Skeletal muscle tissue (tissue), 4 donors: ENCODE data around the gene TMC6. TPM values are rescaled to one million over a fixed set of nuclear protein-coding genes. Genes with fewer than 3 reads are reported as not detected.

Source experiments
- H3K27ac ChIP-seq: one replicate; pipeline ENCODE4 v1.7.0; 2013; ENCODE audit warnings: mild to moderate bottlenecking, low read depth, low read length, inconsistent platforms
- H3K27me3 ChIP-seq, 3 donors: one replicate each; pipeline ENCODE4 v1.7.0; 2013; ENCODE audit warnings: low read length in 3 of 3; ENCODE audit not compliant: control insufficient read depth in 3 of 3, insufficient read depth in 3 of 3
- H3K36me3 ChIP-seq, 3 donors: one replicate each; pipeline ENCODE4 v1.7.0; 2013; ENCODE audit warnings: low read length in 3 of 3; ENCODE audit not compliant: control insufficient read depth in 3 of 3, insufficient read depth in 3 of 3
- H3K4me1 ChIP-seq, 3 donors: one replicate each; pipeline ENCODE4 v1.7.0; 2013; ENCODE audit warnings: low read length in 3 of 3, mild to moderate bottlenecking in 3 of 3; ENCODE audit not compliant: control insufficient read depth in 3 of 3, insufficient read depth in 3 of 3
- H3K4me3 ChIP-seq, 3 donors: one replicate each; pipeline ENCODE4 v1.7.0; 2013; ENCODE audit warnings: low read length in 3 of 3
- H3K9ac ChIP-seq, 3 donors: one replicate each; pipeline ENCODE4 v1.7.0; 2013; ENCODE audit warnings: low read length in 3 of 3, mild to moderate bottlenecking in 3 of 3, moderate library complexity in 2 of 3, low read depth in 1 of 3
- H3K9me3 ChIP-seq, 3 donors: one replicate each; pipeline ENCODE4 v1.7.0; 2013; ENCODE audit warnings: low read length in 3 of 3; ENCODE audit not compliant: control insufficient read depth in 3 of 3
- total RNA-seq: library from RNA; depleted of rRNA; stranded (reverse); fragments of >200 nt; gene quantifications from one replicate; pipeline ENCODE4 v1.2.3, GENCODE V29; 2014
- donor health status: Osteomylitis.

The TMC6 gene
- total RNA-seq, 1 donor from 2014 or later = 15.7 TPM

DNA sequence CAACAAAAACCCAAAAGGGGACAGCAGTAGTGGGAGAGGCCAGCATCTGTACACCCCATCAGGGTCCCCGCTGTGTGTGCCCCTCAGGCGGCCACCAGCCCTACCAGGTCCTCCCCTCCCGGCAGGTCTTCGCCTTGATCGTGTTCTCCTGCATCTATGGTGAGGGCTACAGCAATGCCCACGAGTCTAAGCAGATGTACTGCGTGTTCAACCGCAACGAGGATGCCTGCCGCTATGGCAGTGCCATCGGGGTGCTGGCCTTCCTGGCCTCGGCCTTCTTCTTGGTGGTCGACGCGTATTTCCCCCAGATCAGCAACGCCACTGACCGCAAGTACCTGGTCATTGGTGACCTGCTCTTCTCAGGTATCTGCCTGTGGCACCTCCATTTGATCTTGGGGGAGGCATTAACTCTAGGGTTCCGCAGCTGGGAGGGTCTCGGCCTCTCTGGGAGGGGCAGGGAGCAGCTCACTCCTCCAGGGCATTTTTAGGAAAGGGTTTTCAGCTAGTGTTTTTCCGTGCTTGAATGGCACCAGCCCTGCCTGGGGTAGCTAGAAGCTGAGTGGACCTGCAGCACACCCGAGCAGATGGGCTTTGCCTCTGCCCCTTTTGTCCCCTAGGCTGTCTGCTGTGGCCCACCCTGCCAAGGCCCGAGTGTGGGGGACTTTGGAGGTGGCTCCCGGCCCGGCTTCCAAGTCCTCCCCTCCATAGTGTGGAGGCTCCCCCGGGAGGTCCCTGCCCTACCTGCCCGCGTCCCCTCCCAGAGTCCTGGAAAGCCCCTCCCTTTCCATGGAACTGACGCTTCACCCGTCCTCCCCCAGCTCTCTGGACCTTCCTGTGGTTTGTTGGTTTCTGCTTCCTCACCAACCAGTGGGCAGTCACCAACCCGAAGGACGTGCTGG, 42.4 kb upstream of the TMC6 start:
- Histone ChIP-seq H3K36me3 (peaks cover 11 to 14% (median 14%) of the 10 kb centered on the region in 3 donors), H3K9ac (peak overlapping the region in 2 of 3 donors; percentile 47 to 80), H3K9me3 (no peaks in the 10 kb centered on the region), H3K27me3 (no peaks in the 10 kb centered on the region), H3K27ac (peak overlapping the region; percentile 99), H3K4me1 (peaks cover 64 to 75% (median 70%) of the 10 kb centered on the region in 3 donors), H3K4me3 (no peak overlapping the region)

DNA sequence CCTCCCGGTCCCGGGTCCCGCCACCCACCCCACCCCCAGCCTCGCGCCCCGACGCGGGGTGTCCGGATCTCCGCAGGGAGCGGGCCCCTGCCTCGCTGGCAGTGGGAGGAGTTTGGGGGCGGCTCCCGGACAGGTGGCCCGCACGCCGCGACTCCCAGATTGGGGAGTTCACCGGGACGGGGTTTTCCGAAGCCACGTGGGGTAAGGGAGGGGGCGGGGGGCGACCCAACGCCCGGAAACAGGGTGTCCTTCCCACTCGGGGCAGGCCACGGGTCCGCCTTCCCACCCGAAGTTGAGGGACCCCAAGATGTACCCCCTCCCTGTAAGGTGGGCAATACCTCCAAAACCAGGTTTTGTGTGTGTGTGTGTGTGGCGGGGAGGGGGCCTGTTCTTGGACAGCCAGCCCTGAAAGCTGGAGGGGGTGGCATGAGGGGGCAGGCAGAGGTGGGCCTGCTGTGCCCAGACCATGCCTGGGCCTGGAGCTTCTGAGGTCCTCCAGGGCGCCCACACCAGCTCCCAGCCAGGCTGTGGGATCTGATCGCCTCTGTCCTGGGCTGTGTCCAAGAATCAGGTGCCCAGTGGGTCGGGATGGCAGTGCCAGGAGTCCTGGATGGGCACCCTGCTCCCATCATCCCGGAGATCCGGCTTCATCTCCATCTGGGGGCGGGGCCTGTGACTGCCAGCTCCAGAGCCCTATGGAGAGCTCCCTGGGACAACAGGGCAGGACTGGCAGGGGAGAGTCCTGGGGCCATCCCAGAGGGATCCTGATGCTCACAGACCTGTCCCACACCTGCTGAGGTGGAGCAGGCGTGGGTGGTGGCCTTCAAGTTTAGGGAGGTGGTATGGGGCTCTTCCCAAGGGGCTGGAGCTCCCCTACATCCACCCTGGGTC, 40.6 kb upstream of the TMC6 start:
- Histone ChIP-seq H3K27ac (peak overlapping the region; percentile 90), H3K9ac (peak overlapping the region; percentile 65 to 88 (median 86)), H3K36me3 (peaks cover 11 to 14% (median 14%) of the 10 kb centered on the region in 3 donors), H3K4me3 (peak overlapping the region; percentile 68 to 86 (median 79)), H3K9me3 (no peaks in the 10 kb centered on the region), H3K27me3 (no peaks in the 10 kb centered on the region), H3K4me1 (peaks cover 47 to 57% (median 52%) of the 10 kb centered on the region in 3 donors)

DNA sequence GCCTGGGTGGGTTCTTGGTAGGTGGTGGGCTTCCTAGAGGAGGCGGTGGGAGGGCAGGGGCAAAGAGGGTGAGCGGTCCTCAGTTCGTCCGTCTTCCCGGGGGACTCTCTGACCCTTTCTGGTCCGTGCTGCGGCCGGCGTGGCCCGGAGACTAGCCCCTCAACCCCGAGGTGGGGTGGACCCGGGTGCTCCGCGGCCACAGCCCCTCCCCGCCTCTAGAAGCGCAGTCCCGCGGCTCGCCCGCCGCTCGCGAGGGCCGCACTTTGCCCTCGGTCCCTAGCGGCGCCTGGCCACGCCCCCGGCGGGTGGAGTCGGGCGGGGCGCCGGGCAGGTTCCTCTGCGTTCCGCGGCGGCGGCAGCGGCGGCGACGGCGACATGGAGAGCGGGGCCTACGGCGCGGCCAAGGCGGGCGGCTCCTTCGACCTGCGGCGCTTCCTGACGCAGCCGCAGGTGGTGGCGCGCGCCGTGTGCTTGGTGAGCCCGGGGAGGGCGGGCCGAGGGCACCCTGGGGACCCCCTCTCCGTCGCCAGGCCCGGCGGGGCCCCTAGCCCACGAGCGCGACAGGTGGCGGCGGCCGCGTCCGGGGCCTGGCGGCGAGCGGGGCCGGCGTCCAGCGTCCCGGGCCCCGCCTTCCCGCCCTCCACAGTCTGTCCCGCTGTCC, 39.8 kb upstream of the TMC6 start, which contains the start of gene SYNGR2:
Gene SYNGR2, plus strand, starts transcription at position 340 of the 661 bp plus-strand sequence. Its CDS starts 36 bp downstream, at position 376.
- Histone ChIP-seq H3K4me1 (peaks cover 39 to 50% (median 44%) of the 10 kb centered on the region in 3 donors), H3K9me3 (no peaks in the 10 kb centered on the region), H3K27me3 (no peaks in the 10 kb centered on the region), H3K27ac (peak within 1 kb of the TSS; percentile 90), H3K36me3 (peaks cover 11 to 14% (median 12%) of the 10 kb centered on the region in 3 donors), H3K9ac (peak within 1 kb of the TSS; percentile 69 to 88 (median 86)), H3K4me3 (peak within 1 kb of the TSS; percentile 68 to 86 (median 79))

DNA sequence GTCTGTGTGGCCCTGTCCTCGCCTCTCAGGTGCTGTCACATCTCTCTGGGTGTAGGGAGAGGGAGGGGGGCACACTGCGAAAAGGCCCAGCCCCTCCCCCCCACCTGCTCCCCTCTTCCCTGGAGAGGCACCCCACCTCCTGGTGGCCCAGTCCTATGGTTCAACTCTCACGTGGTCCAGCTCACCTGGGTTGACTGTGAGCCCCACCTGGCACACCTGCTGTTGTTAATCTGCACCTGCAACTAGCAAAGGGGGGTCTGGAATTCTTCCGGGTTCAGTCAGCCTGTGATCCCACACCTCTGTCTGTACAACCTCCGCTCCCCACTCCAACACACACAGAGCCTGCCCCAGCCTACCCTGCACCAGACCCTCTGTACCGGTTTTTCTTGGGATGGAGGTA, 37.9 kb upstream of the TMC6 start:
- H3K27ac ChIP-seq = no peak overlapping the region
- no peaks in the 10 kb centered on the region for H3K9me3 ChIP-seq
- H3K4me1 ChIP-seq = peaks cover 20 to 30% (median 25%) of the 10 kb centered on the region in 3 donors
- H3K4me3 ChIP-seq = no peak overlapping the region
- H3K9ac ChIP-seq = no peak overlapping the region
- no peaks in the 10 kb centered on the region for H3K27me3 ChIP-seq
- peaks cover 7 to 8% (median 8%) of the 10 kb centered on the region in 3 donors for H3K36me3 ChIP-seq

DNA sequence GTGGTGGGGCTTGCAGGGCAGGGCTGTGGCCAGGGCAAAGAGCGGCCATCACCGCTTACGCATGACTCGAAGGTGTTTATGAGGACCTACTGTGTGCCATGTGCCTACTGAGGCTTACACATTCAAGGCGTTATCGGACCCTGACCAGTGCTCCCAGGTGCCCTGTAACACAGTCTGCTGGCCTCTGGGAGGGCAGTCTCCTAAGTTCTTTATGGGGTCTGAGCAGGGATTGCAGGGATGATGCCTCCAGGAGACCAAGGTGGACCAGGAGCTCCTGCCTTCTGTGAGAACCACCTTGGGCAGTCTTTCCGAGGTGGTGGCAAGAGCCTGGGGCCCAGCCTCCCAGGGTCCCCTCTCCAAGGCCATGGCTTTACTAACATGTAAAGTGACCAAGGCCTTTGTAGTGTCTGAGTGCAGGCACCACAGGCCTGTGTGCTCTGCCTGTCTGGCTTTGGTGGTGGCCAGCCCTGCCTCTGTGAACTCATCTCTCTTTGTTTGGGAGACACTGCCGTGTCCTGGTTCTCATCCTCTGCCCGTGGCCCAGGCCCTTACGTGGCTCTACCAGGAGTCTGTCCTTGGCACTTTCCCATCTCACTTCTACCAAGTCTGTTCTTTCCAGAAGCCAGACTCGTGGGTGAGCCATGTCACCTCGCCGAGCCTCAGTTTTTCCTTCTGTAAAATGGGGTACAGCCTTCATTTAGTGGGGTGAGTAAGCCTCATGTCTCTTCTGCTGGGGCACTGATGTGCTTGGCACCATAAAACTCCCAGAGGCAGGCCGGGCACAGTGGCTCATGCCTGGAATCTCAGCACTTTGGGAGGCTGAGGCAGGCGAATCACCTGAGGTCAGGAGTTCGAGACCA, 36.4 kb upstream of the TMC6 start:
- Histone ChIP-seq H3K27me3 (no peaks in the 10 kb centered on the region), H3K9ac (no peak overlapping the region), H3K4me3 (no peak overlapping the region), H3K9me3 (no peaks in the 10 kb centered on the region), H3K4me1 (peaks cover 12 to 16% (median 13%) of the 10 kb centered on the region in 3 donors), H3K36me3 (no peaks in the 10 kb centered on the region), H3K27ac (no peak overlapping the region)

DNA sequence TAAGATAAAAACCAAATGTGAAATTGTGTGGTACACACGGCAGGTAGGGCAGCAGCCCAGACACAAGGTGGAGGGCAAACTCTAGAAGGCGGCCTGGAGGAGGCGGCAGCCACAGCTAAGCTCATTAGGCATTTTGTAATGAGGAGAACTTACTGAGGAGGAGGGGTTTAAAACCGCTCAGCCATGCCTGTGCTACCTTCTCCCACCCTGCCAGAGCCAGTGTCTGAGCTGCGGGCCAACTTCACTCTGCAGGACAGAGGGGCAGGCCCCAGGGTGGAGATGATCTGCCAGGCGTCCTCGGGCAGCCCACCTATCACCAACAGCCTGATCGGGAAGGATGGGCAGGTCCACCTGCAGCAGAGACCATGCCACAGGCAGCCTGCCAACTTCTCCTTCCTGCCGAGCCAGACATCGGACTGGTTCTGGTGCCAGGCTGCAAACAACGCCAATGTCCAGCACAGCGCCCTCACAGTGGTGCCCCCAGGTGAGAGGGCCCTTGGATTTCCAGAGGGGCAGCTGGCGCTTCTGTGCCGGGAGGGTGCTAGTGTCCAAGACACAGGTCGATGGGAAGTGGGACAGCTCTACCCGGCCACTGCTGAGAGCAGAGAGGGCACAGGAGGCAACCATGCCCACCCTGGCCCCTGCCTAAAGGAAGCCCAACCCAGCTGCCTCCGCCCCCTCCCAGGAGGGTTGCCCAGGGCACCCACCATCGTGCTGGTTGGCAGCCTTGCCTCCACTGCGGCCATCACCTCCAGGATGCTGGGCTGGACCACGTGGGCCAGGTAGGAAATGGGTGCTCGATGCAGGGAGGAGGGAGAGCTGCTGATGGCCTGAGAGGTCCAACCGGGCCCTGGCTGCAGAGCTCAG, 35.6 kb upstream of the TMC6 start:
- Histone ChIP-seq H3K9me3 (no peaks in the 10 kb centered on the region), H3K27ac (no peak overlapping the region), H3K4me1 (peaks cover 4 to 7% (median 4%) of the 10 kb centered on the region in 3 donors), H3K27me3 (no peaks in the 10 kb centered on the region), H3K9ac (no peak overlapping the region), H3K36me3 (no peaks in the 10 kb centered on the region), H3K4me3 (no peak overlapping the region)

DNA sequence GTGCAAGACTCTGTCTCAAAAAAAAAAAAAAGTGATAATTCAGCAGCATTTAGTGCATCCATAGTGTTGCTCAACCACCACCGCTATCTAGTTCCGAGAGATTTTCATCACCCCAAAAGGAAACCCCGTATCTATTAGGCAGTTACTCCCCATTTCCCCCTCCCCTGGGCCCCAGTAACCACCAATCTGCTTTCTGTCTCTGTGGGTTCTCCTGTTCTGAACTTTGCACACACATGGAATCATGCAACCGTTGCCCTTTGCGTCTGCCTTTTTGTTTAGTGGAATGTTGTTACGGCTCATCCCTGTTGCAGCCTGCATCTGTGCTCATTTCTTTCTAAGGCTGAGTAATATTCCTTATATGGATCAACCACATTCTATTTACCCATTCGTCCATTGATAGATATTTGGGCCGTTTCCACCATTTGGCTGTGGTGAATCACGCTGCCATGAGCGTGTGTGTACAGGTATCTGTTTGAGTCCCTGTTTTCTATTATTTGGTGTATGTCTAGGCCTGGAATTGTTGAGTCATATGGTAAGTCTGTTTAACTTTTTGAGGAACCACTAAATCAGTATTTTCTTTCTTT, 31.1 kb upstream of the TMC6 start:
- no peaks in the 10 kb centered on the region for H3K4me1 ChIP-seq
- H3K9ac ChIP-seq = no peak overlapping the region
- no peaks in the 10 kb centered on the region for H3K36me3 ChIP-seq
- H3K27ac ChIP-seq = no peak overlapping the region
- H3K9me3 ChIP-seq = no peaks in the 10 kb centered on the region
- H3K27me3 ChIP-seq = no peaks in the 10 kb centered on the region
- H3K4me3 ChIP-seq = no peak overlapping the region
